Peyer's patch (tissue), 4 donors: Measurements from ENCODE around the gene AKIRIN2.

ENCODE experiments used
- POLR2A ChIP-seq, 2 donors: fragments of 450-650 bp; IDR thresholded peaks; one replicate each; pipeline ENCODE4 v1.5.1; 2017; ENCODE audit warnings: antibody characterized with exemption in 2 of 2, mild to moderate bottlenecking in 2 of 2, moderate library complexity in 2 of 2
- TF ChIP-seq, protein P1 (sequence below), 6 experiments: fragments of 450-650 bp in 4 of 6; fragments of 200-600 bp in 2 of 6; sonication (generic) in 1 of 6; IDR thresholded peaks; one replicate each; pipeline ENCODE4 v1.5.1; 2017 to 2019; ENCODE audit warnings: antibody characterized with exemption in 6 of 6, mild to moderate bottlenecking in 3 of 6, moderate library complexity in 1 of 6

- TF ChIP-seq, protein P1, sequence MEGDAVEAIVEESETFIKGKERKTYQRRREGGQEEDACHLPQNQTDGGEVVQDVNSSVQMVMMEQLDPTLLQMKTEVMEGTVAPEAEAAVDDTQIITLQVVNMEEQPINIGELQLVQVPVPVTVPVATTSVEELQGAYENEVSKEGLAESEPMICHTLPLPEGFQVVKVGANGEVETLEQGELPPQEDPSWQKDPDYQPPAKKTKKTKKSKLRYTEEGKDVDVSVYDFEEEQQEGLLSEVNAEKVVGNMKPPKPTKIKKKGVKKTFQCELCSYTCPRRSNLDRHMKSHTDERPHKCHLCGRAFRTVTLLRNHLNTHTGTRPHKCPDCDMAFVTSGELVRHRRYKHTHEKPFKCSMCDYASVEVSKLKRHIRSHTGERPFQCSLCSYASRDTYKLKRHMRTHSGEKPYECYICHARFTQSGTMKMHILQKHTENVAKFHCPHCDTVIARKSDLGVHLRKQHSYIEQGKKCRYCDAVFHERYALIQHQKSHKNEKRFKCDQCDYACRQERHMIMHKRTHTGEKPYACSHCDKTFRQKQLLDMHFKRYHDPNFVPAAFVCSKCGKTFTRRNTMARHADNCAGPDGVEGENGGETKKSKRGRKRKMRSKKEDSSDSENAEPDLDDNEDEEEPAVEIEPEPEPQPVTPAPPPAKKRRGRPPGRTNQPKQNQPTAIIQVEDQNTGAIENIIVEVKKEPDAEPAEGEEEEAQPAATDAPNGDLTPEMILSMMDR (IDR thresholded peaks at IDR 0.05) = no peak
- TF ChIP-seq POLR2A (IDR thresholded peaks at IDR 0.05) = no peak
Observed at GRCh38 chr6:87705070-87705691, 3.1 kb upstream of the AKIRIN2 start.
